Measurements from ENCODE around the gene TENM4. TPM values are rescaled to one million over a fixed set of nuclear protein-coding genes. Genes with fewer than 3 reads are reported as not detected.

The TENM4 gene
- total and polyA plus RNA-seq, 4 donors, result 0.02 to 0.33 (median 0.14) TPM

DNA sequence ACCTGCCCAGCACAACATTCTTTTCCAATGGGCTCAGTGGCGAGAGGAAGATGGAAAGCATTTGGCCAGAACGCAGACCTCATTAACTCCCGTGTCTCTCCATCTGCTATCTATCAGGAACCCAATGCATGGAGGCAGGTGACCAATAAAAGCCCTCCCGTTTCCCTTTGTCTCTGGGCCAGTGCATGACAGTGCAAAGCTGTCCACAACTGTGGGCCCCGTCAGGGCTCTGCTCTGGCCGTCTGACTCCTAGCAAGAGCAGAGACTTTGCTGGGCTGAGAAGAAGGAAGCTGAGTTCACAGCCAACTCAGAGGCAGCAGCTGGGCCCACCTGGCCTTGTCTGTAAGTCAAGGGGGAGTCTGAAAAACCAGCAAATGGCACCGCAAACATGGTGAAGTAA lies 177.8 kb downstream of the TENM4 start:
- Histone ChIP-seq H3K27ac (ENCODE audit: low read depth in 1 of 2, low read length in 2 of 2) (no peak overlapping the region), H3K27me3 (ENCODE audit: control insufficient read depth in 4 of 4, insufficient read depth in 4 of 4, low read length in 3 of 4) (no peaks in the 10 kb centered on the region), H3K9me3 (ENCODE audit: control insufficient read depth in 4 of 4, low read length in 3 of 4) (no peaks in the 10 kb centered on the region), H3K4me1 (ENCODE audit: control insufficient read depth in 4 of 4, insufficient read depth in 4 of 4, low read length in 3 of 4) (no peaks in the 10 kb centered on the region), H3K4me3 (ENCODE audit: low read depth in 1 of 3, low read length in 3 of 3) (no peak overlapping the region), H3K9ac (ENCODE audit: low read depth in 1 of 2, low read length in 2 of 2) (no peak overlapping the region), H3K36me3 (ENCODE audit: control insufficient read depth in 4 of 4, insufficient read depth in 3 of 4, low read depth in 1 of 4, low read length in 3 of 4) (no peaks in the 10 kb centered on the region)
- TF ChIP-seq RXRA (IDR thresholded peaks at IDR 0.05), result no peak
- TF ChIP-seq, protein P1, sequence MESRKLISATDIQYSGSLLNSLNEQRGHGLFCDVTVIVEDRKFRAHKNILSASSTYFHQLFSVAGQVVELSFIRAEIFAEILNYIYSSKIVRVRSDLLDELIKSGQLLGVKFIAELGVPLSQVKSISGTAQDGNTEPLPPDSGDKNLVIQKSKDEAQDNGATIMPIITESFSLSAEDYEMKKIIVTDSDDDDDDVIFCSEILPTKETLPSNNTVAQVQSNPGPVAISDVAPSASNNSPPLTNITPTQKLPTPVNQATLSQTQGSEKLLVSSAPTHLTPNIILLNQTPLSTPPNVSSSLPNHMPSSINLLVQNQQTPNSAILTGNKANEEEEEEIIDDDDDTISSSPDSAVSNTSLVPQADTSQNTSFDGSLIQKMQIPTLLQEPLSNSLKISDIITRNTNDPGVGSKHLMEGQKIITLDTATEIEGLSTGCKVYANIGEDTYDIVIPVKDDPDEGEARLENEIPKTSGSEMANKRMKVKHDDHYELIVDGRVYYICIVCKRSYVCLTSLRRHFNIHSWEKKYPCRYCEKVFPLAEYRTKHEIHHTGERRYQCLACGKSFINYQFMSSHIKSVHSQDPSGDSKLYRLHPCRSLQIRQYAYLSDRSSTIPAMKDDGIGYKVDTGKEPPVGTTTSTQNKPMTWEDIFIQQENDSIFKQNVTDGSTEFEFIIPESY (IDR thresholded peaks at IDR 0.05), result no peak
- TF ChIP-seq, protein P2, sequence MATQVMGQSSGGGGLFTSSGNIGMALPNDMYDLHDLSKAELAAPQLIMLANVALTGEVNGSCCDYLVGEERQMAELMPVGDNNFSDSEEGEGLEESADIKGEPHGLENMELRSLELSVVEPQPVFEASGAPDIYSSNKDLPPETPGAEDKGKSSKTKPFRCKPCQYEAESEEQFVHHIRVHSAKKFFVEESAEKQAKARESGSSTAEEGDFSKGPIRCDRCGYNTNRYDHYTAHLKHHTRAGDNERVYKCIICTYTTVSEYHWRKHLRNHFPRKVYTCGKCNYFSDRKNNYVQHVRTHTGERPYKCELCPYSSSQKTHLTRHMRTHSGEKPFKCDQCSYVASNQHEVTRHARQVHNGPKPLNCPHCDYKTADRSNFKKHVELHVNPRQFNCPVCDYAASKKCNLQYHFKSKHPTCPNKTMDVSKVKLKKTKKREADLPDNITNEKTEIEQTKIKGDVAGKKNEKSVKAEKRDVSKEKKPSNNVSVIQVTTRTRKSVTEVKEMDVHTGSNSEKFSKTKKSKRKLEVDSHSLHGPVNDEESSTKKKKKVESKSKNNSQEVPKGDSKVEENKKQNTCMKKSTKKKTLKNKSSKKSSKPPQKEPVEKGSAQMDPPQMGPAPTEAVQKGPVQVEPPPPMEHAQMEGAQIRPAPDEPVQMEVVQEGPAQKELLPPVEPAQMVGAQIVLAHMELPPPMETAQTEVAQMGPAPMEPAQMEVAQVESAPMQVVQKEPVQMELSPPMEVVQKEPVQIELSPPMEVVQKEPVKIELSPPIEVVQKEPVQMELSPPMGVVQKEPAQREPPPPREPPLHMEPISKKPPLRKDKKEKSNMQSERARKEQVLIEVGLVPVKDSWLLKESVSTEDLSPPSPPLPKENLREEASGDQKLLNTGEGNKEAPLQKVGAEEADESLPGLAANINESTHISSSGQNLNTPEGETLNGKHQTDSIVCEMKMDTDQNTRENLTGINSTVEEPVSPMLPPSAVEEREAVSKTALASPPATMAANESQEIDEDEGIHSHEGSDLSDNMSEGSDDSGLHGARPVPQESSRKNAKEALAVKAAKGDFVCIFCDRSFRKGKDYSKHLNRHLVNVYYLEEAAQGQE (IDR thresholded peaks at IDR 0.05), result no peak
- TF ChIP-seq YY1 (IDR thresholded peaks at IDR 0.05), result no peak
- TF ChIP-seq EGR1 (IDR thresholded peaks at IDR 0.05; ENCODE audit: low read depth in 2 of 2), result no peak
- TF ChIP-seq TAF1 (conservative IDR thresholded peaks at IDR 0.05), result no peak
- TF ChIP-seq RAD21 (IDR thresholded peaks at IDR 0.05), result no peak
- no peak for TF ChIP-seq JUND (IDR thresholded peaks at IDR 0.05)
- no peak for TF ChIP-seq HNF4G (IDR thresholded peaks at IDR 0.05)
- TF ChIP-seq SP1 (IDR thresholded peaks at IDR 0.05), result no peak
- TF ChIP-seq, protein P3, sequence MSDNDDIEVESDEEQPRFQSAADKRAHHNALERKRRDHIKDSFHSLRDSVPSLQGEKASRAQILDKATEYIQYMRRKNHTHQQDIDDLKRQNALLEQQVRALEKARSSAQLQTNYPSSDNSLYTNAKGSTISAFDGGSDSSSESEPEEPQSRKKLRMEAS (IDR thresholded peaks at IDR 0.05), result no peak
- TF ChIP-seq HNF4A (conservative IDR thresholded peaks at IDR 0.05), result no peak
- TF ChIP-seq, protein P4, sequence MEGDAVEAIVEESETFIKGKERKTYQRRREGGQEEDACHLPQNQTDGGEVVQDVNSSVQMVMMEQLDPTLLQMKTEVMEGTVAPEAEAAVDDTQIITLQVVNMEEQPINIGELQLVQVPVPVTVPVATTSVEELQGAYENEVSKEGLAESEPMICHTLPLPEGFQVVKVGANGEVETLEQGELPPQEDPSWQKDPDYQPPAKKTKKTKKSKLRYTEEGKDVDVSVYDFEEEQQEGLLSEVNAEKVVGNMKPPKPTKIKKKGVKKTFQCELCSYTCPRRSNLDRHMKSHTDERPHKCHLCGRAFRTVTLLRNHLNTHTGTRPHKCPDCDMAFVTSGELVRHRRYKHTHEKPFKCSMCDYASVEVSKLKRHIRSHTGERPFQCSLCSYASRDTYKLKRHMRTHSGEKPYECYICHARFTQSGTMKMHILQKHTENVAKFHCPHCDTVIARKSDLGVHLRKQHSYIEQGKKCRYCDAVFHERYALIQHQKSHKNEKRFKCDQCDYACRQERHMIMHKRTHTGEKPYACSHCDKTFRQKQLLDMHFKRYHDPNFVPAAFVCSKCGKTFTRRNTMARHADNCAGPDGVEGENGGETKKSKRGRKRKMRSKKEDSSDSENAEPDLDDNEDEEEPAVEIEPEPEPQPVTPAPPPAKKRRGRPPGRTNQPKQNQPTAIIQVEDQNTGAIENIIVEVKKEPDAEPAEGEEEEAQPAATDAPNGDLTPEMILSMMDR (IDR thresholded peaks at IDR 0.05; ENCODE audit: low read depth, low read length, missing input control), result no peak
- no peak for TF ChIP-seq FOXA2 (IDR thresholded peaks at IDR 0.05)
- no peak for TF ChIP-seq FOXA1 (IDR thresholded peaks at IDR 0.05)
- TF ChIP-seq NR2F2 (IDR thresholded peaks at IDR 0.05), result no peak
- TF ChIP-seq, protein P5, sequence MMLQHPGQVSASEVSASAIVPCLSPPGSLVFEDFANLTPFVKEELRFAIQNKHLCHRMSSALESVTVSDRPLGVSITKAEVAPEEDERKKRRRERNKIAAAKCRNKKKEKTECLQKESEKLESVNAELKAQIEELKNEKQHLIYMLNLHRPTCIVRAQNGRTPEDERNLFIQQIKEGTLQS (IDR thresholded peaks at IDR 0.05), result no peak
- 62% methylated on average over 7 of the region's 7 CpGs for WGBS
- DNase-seq (ENCODE audit: low spot score), result no peak

DNA sequence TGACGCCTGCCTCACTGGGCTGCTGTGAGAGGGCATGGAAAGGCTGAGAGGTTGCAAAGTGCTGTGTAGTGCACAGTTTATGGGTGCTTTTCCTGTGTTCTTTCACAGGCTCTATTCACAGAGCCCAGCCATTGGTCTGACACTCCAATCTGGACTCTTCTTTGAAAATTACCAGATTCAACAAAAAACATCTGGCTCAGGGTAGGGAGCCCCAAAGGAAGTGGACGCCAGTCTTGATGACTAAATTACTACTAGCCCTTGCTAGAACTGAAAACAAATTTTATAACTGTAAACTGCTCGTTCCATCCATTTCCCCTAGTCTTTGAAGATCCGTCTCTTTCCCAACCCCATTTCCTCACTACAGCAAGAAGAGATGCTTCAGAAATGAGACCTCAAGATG lies 178.6 kb downstream of the TENM4 start:
- no peaks in the 10 kb centered on the region for H3K4me1 ChIP-seq (ENCODE audit: control insufficient read depth in 4 of 4, insufficient read depth in 4 of 4, low read length in 3 of 4)
- H3K4me3 ChIP-seq (ENCODE audit: low read depth in 1 of 3, low read length in 3 of 3), result no peak overlapping the region
- H3K27ac ChIP-seq (ENCODE audit: low read depth in 1 of 2, low read length in 2 of 2), result no peak overlapping the region
- no peak overlapping the region for H3K9ac ChIP-seq (ENCODE audit: low read depth in 1 of 2, low read length in 2 of 2)
- no peak for TF ChIP-seq RXRA (IDR thresholded peaks at IDR 0.05)
- TF ChIP-seq EGR1 (IDR thresholded peaks at IDR 0.05; ENCODE audit: low read depth in 2 of 2), result no peak
- no peak for TF ChIP-seq FOXA1 (IDR thresholded peaks at IDR 0.05)
- TF ChIP-seq, protein P3 (IDR thresholded peaks at IDR 0.05), result no peak
- no peak for TF ChIP-seq JUND (IDR thresholded peaks at IDR 0.05)
- TF ChIP-seq NR2F2 (IDR thresholded peaks at IDR 0.05), result no peak
- no peak for TF ChIP-seq HNF4G (IDR thresholded peaks at IDR 0.05)
- TF ChIP-seq YY1 (IDR thresholded peaks at IDR 0.05), result no peak
- TF ChIP-seq GABPA (IDR thresholded peaks at IDR 0.05 in 1 of 2, conservative IDR thresholded peaks at IDR 0.05 in 1 of 2), result no peak
- TF ChIP-seq, protein P5 (IDR thresholded peaks at IDR 0.05), result no peak
- TF ChIP-seq RAD21 (IDR thresholded peaks at IDR 0.05), result no peak
- TF ChIP-seq, protein P1 (IDR thresholded peaks at IDR 0.05), result no peak
- no peak for TF ChIP-seq HNF4A (conservative IDR thresholded peaks at IDR 0.05)
- TF ChIP-seq FOXA2 (IDR thresholded peaks at IDR 0.05), result no peak
- H3K36me3 ChIP-seq (ENCODE audit: control insufficient read depth in 4 of 4, insufficient read depth in 3 of 4, low read depth in 1 of 4, low read length in 3 of 4), result no peaks in the 10 kb centered on the region
- WGBS, result 67% methylated on average over 4 of the region's 4 CpGs
- no peak for DNase-seq (ENCODE audit: low spot score)
- no peaks in the 10 kb centered on the region for H3K9me3 ChIP-seq (ENCODE audit: control insufficient read depth in 4 of 4, low read length in 3 of 4)
- no peaks in the 10 kb centered on the region for H3K27me3 ChIP-seq (ENCODE audit: control insufficient read depth in 4 of 4, insufficient read depth in 4 of 4, low read length in 3 of 4)
